Measurements from ENCODE around the gene SSX2IP. TPM values are rescaled to one million over a fixed set of nuclear protein-coding genes. Genes with fewer than 3 reads are reported as not detected.
A peak's percentile ranks its signal among the peaks of the same experiment; 100 is the strongest.

SSX2IP gene
- total and polyA plus RNA-seq, 4 donors = 2.7 to 11.9 (median 8.5) TPM

DNA sequence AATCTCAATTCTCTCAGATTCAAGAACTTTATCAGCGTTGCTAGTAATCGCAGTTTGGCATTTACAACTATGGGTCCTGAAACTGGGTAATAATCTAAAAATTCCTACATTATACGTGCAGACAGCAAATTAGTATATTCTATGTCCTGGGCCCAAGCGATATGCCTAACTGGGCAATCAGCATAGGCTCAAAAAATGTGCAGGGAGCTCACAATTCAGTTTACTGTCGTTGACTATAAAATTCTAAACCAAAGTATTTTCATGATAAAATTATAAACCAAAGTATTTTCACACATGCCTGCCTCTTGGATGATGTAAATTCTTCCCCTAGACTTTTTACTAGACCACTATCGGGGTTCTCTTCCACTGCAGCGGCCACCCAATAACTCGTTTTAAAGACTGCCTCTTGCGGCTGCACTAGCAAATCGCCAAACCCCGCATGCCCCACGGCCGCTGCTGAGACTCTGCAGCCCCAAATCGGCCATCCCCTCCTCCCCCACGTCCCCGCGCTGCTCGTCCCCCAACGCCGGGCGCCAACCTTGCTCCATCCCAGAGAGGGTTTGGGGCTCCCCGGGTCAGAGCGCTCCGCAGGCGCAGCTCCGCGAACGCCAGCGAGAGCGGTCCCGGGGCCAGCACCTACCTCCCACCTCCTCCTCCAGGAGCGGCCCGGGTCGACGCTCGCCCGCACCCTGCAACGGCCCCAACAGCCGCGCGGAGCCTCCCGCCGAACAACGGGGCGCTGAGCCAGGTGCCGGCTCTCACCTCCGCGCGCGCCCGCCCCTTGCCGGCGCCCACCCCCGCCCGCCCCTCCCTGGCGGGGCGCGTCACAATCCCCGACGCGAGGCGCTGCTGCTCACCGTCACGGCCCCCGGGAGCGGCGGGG, 506 bp downstream of the SSX2IP start:
- H3K27ac ChIP-seq (ENCODE audit: low read depth in 1 of 2, low read length in 2 of 2) = peak overlapping the region; percentile 0 to 84
- H3K4me1 ChIP-seq (ENCODE audit: control insufficient read depth in 1 of 2, insufficient read depth in 2 of 2, low read length in 2 of 2) = peaks cover 0 to 1% of the 10 kb centered on the region in 2 donors
- no peaks in the 10 kb centered on the region for H3K27me3 ChIP-seq (ENCODE audit: control insufficient read depth in 1 of 2, insufficient read depth in 2 of 2, low read length in 1 of 2)
- WGBS, 2 donors = 1% methylated on average over 31 to 67 of the region's 67 CpGs
- ATAC-seq (ENCODE audit: low FRiP score) (peak; percentile 57), DNase-seq (peak; percentile 73 to 85)
- H3K36me3 ChIP-seq (ENCODE audit: control insufficient read depth in 1 of 2, insufficient read depth in 2 of 2, low read length in 1 of 2) = no peaks in the 10 kb centered on the region
- intact Hi-C loops (cut with DNase I) = loop anchor here (5.0 kb wide), 2 partner anchors 33 to 48 kb away; no protein-coding TSS in a partner anchor
- H3K4me3 ChIP-seq (ENCODE audit: low read length in 2 of 2) = peak overlapping the region; percentile 65 to 97
- H3K9me3 ChIP-seq (ENCODE audit: control insufficient read depth, low read length) = no peaks in the 10 kb centered on the region

DNA sequence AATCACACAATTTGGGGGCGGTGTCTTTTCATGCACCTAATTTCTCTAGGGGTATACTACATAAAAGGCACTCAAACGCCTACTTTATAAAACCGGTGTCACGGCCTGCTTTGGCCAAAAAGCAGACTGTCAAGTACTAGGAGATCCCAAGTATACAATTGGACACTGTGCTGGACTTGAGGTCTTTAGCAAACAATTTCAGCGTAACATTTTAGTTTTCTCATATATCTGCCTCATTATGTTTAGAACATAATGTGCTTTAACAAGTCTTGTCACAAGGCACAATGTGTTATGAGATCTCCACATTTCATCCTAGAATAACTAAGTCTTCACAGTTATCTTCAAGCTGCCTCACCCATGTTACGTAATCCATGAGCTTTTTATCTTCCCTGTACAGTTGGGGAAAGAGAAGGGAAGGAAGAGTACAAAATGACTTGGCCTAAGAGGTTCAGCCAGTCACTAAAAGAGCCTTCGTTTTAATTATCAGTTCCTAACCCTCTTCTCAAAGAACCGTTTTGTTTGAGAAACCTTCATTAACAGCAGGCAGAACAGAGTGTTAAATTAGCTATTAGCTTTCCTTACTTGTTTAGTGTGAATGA, 1.7 kb downstream of the SSX2IP start:
- Histone ChIP-seq H3K36me3 (ENCODE audit: control insufficient read depth in 1 of 2, insufficient read depth in 2 of 2, low read length in 1 of 2) (no peaks in the 10 kb centered on the region), H3K4me1 (ENCODE audit: control insufficient read depth in 1 of 2, insufficient read depth in 2 of 2, low read length in 2 of 2) (peaks cover 0 to 1% of the 10 kb centered on the region in 2 donors), H3K27me3 (ENCODE audit: control insufficient read depth in 1 of 2, insufficient read depth in 2 of 2, low read length in 1 of 2) (no peaks in the 10 kb centered on the region), H3K9me3 (ENCODE audit: control insufficient read depth, low read length) (no peaks in the 10 kb centered on the region), H3K27ac (ENCODE audit: low read depth in 1 of 2, low read length in 2 of 2) (no peak overlapping the region), H3K4me3 (ENCODE audit: low read length in 2 of 2) (no peak overlapping the region)
- WGBS, 2 donors = 86 to 88% methylated on average over 8 of the region's 8 CpGs
- ATAC-seq (ENCODE audit: low FRiP score) (no peak), DNase-seq (no peak)
- intact Hi-C loops (cut with DNase I) = loop anchor here in 1 of 2 donors (5.0 kb wide), 1 partner anchor 34 kb away; no protein-coding TSS in a partner anchor

DNA sequence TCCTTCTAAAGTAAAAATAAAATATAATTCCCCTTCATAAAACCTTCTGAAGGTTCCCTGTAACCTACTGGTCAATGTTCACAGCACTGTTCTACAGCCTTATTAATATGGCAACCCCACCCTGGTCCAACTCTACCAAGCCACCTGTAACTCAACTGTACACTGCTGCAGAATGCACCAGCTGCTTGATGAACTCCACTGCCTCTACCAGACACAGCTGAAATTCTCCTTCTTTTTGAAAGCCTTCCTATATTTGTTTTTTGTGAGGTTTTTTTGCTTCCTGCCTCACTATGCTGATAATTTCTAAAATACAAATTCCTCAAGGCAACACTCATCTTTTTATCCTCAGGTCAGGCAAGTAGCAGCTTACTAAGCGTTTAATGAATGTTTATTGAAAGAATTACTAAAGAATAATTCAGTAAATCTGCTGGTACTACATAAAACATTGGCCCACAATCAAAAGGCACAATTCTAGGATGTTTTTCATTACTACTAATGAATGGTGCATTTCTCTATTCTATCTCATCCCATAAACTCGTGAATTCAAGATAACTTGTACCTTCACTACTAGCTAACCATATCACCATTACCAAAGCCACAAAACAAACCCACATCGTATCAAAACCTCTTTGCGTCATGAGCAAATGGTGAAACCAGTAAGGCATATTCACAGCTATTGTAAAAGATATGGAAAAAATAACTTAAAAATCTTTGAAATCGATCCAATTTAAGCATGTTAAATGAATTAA, 2.4 kb downstream of the SSX2IP start:
- Histone ChIP-seq H3K4me1 (ENCODE audit: control insufficient read depth in 1 of 2, insufficient read depth in 2 of 2, low read length in 2 of 2) (peaks cover 0 to 1% of the 10 kb centered on the region in 2 donors), H3K27ac (ENCODE audit: low read depth in 1 of 2, low read length in 2 of 2) (no peak overlapping the region), H3K4me3 (ENCODE audit: low read length in 2 of 2) (no peak overlapping the region), H3K9me3 (ENCODE audit: control insufficient read depth, low read length) (no peaks in the 10 kb centered on the region), H3K27me3 (ENCODE audit: control insufficient read depth in 1 of 2, insufficient read depth in 2 of 2, low read length in 1 of 2) (no peaks in the 10 kb centered on the region), H3K36me3 (ENCODE audit: control insufficient read depth in 1 of 2, insufficient read depth in 2 of 2, low read length in 1 of 2) (no peaks in the 10 kb centered on the region)
- WGBS, 2 donors = 83 to 86% methylated on average over 5 of the region's 5 CpGs
- DNase-seq (no peak), ATAC-seq (ENCODE audit: low FRiP score) (no peak)
- intact Hi-C loops (cut with DNase I) = loop anchor here in 1 of 2 donors (5.0 kb wide), 1 partner anchor 34 kb away; no protein-coding TSS in a partner anchor

- H3K9me3 ChIP-seq (ENCODE audit: control insufficient read depth, low read length) = no peaks in the 10 kb centered on the region
- WGBS, 2 donors = 52 to 77% methylated on average over 1 of the region's 1 CpG
- H3K4me3 ChIP-seq (ENCODE audit: low read length in 2 of 2) = no peak overlapping the region
- intact Hi-C loops (cut with DNase I) = loop anchor here in 1 of 2 donors (5.0 kb wide), 1 partner anchor 36 kb away; no protein-coding TSS in a partner anchor
- no peak overlapping the region for H3K27ac ChIP-seq (ENCODE audit: low read depth in 1 of 2, low read length in 2 of 2)
- H3K4me1 ChIP-seq (ENCODE audit: control insufficient read depth in 1 of 2, insufficient read depth in 2 of 2, low read length in 2 of 2) = peaks cover 0 to 1% of the 10 kb centered on the region in 2 donors
- no peak for DNase-seq
- H3K36me3 ChIP-seq (ENCODE audit: control insufficient read depth in 1 of 2, insufficient read depth in 2 of 2, low read length in 1 of 2) = no peaks in the 10 kb centered on the region
- no peaks in the 10 kb centered on the region for H3K27me3 ChIP-seq (ENCODE audit: control insufficient read depth in 1 of 2, insufficient read depth in 2 of 2, low read length in 1 of 2)
- no peak for ATAC-seq (ENCODE audit: low FRiP score)
Observed at GRCh38 chr1:84686223-84686622, 4.0 kb downstream of the SSX2IP start.

GRCh38 chr1:84683508-84683907, 6.8 kb downstream of the SSX2IP start:
- Histone ChIP-seq H3K27ac (ENCODE audit: low read depth in 1 of 2, low read length in 2 of 2) (no peak overlapping the region), H3K9me3 (ENCODE audit: control insufficient read depth, low read length) (no peaks in the 10 kb centered on the region), H3K4me1 (ENCODE audit: control insufficient read depth in 1 of 2, insufficient read depth in 2 of 2, low read length in 2 of 2) (peaks cover 0 to 1% of the 10 kb centered on the region in 2 donors), H3K27me3 (ENCODE audit: control insufficient read depth in 1 of 2, insufficient read depth in 2 of 2, low read length in 1 of 2) (no peaks in the 10 kb centered on the region), H3K4me3 (ENCODE audit: low read length in 2 of 2) (no peak overlapping the region), H3K36me3 (ENCODE audit: control insufficient read depth in 1 of 2, insufficient read depth in 2 of 2, low read length in 1 of 2) (no peaks in the 10 kb centered on the region)
- ATAC-seq (ENCODE audit: low FRiP score) = no peak
- WGBS, 2 donors = 78 to 84% methylated on average over 2 of the region's 2 CpGs
- no peak for DNase-seq
- intact Hi-C loops (cut with DNase I) = no loop called here

DNA sequence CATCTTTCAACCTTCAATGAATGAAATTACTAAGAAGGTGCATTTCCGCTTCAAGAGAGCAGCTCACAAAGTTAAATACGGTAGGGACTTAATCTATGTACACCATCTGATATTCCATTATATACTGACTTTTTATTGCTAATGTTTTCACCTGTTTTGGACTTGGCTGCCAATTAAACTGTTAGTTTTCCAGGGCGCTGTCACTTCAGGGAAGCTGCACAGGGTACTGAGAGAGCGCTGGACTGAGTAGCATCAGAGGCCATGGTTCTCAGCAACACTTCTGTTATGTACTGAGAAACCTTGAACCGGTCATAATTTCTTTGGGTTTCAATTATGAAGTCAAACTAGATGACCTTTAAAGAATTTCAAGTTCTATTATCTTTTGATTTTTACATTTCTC, 8.2 kb downstream of the SSX2IP start:
- no peak overlapping the region for H3K27ac ChIP-seq (ENCODE audit: low read depth in 1 of 2, low read length in 2 of 2)
- H3K36me3 ChIP-seq (ENCODE audit: control insufficient read depth in 1 of 2, insufficient read depth in 2 of 2, low read length in 1 of 2) = no peaks in the 10 kb centered on the region
- H3K9me3 ChIP-seq (ENCODE audit: control insufficient read depth, low read length) = no peaks in the 10 kb centered on the region
- H3K27me3 ChIP-seq (ENCODE audit: control insufficient read depth in 1 of 2, insufficient read depth in 2 of 2, low read length in 1 of 2) = no peaks in the 10 kb centered on the region
- ATAC-seq (ENCODE audit: low FRiP score) (no peak), DNase-seq (no peak)
- WGBS, 2 donors = 95 to 97% methylated on average over 5 of the region's 5 CpGs
- no peak overlapping the region for H3K4me3 ChIP-seq (ENCODE audit: low read length in 2 of 2)
- intact Hi-C loops (cut with DNase I) = no loop called here
- H3K4me1 ChIP-seq (ENCODE audit: control insufficient read depth in 1 of 2, insufficient read depth in 2 of 2, low read length in 2 of 2) = peaks cover 0 to 1% of the 10 kb centered on the region in 2 donors

DNA sequence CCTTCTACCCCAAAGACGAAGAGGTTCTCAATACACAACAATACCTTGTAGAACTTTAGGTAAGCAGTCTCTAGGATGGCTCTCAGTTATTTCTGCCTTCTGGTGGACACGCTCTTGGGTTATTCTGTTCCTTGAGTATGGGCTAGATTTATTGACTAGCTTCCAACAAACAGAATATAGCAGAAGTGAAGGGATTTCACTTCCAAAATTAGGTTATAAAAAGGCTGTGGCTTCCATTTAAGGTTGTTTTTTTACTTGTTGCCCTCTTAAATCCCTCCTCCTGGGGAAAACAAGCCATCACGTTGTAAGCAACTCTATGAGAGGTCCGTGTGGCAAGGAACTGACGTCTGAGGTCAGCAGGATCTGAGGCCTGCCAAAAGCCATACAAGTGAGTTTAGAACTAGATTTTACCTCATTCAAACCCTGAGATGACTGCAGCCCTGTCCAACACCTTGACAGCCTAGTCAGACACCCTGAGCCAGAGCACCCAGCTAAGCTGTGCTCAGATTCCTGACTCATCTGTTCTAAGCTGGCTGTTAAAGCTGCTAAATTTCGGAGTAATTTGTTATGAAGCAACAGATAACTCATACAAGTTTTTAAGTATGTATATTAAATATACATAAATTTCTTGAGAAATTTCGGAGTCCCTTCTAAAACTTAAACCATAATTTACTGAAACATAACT, 12.7 kb downstream of the SSX2IP start:
- DNase-seq (no peak), ATAC-seq (ENCODE audit: low FRiP score) (no peak)
- intact Hi-C loops (cut with DNase I) = no loop called here
- H3K9me3 ChIP-seq (ENCODE audit: control insufficient read depth, low read length) = no peaks in the 10 kb centered on the region
- H3K4me1 ChIP-seq (ENCODE audit: control insufficient read depth in 1 of 2, insufficient read depth in 2 of 2, low read length in 2 of 2) = no peaks in the 10 kb centered on the region
- H3K27ac ChIP-seq (ENCODE audit: low read depth in 1 of 2, low read length in 2 of 2) = no peak overlapping the region
- 81 to 83% methylated on average over 7 of the region's 7 CpGs for WGBS, 2 donors
- H3K27me3 ChIP-seq (ENCODE audit: control insufficient read depth in 1 of 2, insufficient read depth in 2 of 2, low read length in 1 of 2) = no peaks in the 10 kb centered on the region
- no peak overlapping the region for H3K4me3 ChIP-seq (ENCODE audit: low read length in 2 of 2)
- no peaks in the 10 kb centered on the region for H3K36me3 ChIP-seq (ENCODE audit: control insufficient read depth in 1 of 2, insufficient read depth in 2 of 2, low read length in 1 of 2)

DNA sequence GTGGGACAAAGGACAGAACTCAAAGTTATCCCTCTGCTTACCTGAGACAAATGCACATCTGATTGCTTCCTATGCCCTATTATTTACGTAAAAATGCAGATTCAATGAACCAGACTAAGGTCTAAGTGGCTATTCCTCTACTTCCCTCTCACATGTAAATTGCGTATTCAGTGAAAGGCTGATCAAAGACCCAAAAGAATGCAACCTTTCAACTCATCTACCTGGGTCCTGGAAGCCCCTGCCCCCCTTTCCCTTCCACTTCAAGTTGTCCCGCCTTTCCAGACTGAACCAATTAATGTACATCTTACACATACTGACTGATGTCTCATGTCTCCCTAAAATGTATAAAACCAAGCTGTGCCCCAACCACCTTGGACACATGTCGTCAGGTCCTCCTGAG, 14.6 kb downstream of the SSX2IP start:
- Histone ChIP-seq H3K4me1 (ENCODE audit: control insufficient read depth in 1 of 2, insufficient read depth in 2 of 2, low read length in 2 of 2) (no peaks in the 10 kb centered on the region), H3K9me3 (ENCODE audit: control insufficient read depth, low read length) (no peaks in the 10 kb centered on the region), H3K36me3 (ENCODE audit: control insufficient read depth in 1 of 2, insufficient read depth in 2 of 2, low read length in 1 of 2) (no peaks in the 10 kb centered on the region), H3K27ac (ENCODE audit: low read depth in 1 of 2, low read length in 2 of 2) (no peak overlapping the region), H3K4me3 (ENCODE audit: low read length in 2 of 2) (no peak overlapping the region), H3K27me3 (ENCODE audit: control insufficient read depth in 1 of 2, insufficient read depth in 2 of 2, low read length in 1 of 2) (no peaks in the 10 kb centered on the region)
- intact Hi-C loops (cut with DNase I) = no loop called here
- ATAC-seq (ENCODE audit: low FRiP score) (no peak), DNase-seq (no peak)
- WGBS, 2 donors = 97 to 100% methylated on average over 4 of the region's 4 CpGs

Data from aorta (tissue), 5 donors.